ENCODE data around the gene C1QTNF12.

The C1QTNF12 gene

DNA sequence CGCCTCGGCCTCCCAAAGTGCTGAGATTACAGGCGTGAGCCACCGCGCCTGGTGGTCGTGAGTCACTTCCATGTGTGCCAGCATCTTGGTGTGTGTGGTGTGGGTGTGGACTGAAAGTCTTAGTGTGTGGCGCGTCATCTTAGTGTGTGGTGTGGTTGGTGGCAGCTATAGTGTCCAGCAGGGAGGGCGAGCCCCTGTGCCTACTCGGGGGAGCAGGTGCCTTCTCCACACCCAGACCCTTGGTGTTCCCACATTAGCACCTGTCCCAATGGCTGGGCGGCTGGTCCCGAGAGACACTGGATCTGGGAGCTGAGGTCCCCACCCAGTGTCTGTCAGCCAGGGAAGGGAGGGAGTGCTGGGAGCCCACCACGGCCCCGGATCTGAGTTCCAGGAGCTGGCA is 36.5 kb upstream of the C1QTNF12 start:
- DNase-seq (ENCODE audit: low read depth in 1 of 2, low spot score in 1 of 2): no peak

DNA sequence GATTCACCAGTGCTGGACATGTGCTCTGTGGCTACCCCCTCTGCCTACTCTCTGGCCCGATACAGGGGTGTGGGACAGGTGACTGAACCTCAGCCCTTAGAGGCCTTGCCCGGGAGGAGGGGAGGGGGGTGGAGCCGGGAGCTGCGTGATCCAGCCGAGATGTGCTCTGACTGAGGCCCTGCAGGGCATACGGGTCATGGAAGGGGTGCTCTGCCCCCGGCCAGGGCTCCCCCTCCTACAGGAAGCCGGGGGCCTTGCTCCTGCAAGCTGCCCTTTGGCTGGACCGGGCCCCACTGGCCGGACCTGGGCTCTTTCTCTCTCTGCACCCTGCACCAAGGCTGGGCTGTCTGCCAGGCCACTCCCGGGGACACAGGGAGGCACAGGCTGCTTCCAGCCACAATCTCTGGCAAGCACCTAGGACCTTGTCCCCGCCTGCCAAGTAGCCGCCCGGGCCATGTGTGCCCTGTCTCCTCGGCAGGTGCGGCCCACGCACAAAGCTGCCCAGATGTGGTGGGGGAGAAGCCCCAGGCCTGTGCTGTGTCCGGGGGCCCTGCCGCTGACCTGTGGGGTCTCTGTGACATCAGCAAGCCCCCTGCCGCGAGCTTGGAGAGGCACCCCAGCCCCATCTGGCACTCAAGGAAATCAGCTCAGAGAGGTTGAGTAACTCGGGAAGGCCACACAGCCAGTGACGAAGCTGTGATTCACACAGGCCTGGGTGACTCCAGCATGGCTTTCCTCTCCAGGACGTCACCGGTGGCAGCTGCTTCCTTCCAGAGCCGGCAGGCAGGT is 35.2 kb upstream of the C1QTNF12 start:
- DNase-seq (ENCODE audit: low read depth in 1 of 2, low spot score in 1 of 2): no peak

DNA sequence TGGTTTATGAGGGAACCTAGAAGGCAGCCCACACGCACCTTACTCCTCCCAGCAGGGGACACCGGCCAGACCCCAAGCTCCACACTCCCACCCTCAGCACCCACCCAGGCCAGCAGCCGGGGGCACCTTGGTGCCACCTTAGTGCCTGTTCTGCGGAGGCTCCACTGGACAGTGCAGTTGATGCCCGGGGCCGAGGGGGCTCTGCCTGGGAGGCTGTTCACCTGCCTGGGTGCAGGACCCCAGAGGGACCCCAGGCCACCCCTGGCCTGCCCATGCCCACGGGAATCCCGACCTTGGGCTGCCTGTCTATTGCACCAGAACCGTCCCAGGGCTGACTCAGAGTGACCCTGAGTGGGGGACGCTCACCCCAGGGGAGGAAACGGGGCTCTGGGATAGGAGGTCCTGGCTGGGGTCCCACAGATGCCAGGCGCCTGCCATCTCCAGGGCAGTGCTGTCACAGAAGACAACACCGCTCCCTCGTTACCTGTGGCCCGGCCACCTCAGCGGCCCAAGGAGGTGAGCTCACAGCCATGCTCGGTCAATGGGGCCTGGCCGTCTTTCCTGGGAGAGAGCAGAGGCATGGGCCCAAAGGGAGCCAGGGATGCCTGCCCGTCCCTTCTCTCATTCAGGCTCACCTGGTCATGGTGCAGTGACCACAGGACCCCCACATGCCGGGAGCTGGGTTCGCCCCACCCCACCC is 34.4 kb upstream of the C1QTNF12 start:
- DNase-seq (ENCODE audit: low read depth in 1 of 2, low spot score in 1 of 2): no peak

DNA sequence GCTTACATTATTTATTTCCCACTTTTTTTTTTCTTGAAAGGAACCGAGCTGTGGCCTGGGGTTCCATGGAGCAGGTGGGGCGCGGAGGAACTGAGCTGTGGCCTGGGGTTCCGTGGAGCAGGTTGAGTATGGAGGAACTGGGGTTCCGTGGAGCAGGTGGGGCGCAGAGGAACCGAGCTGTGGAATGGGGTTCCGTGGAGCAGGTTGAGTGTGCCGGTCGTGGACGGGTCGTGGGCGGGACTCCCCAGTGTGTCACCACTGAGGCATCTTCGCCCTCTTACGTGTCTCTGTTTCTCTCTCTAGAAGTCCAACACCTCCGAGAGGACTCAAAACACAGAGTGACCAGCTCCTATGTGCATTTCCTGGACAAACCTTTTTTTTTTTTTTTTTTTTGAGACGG is 32.5 kb upstream of the C1QTNF12 start:
- DNase-seq (ENCODE audit: low read depth in 1 of 2, low spot score in 1 of 2): no peak

DNA sequence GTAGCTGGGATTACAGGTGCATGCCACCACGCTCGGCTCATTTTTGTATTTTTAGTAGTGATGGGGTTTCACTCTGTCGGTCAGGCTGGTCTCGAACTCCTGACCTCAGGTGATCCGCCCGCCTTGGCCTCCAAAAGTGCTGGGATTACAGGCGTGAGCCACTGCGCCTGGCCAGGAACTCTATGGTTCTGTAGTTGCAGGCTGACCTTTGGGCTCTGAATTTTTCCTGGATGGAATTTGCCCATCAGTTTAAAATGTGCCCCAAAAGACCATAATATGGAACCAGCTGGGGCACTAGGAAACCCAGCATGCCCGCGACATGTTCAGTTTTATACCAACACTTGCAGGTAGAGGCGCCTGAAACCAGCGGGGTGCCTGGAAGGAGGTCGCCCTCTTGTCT is 32.1 kb upstream of the C1QTNF12 start:
- no peak for DNase-seq (ENCODE audit: low read depth in 1 of 2, low spot score in 1 of 2)

DNA sequence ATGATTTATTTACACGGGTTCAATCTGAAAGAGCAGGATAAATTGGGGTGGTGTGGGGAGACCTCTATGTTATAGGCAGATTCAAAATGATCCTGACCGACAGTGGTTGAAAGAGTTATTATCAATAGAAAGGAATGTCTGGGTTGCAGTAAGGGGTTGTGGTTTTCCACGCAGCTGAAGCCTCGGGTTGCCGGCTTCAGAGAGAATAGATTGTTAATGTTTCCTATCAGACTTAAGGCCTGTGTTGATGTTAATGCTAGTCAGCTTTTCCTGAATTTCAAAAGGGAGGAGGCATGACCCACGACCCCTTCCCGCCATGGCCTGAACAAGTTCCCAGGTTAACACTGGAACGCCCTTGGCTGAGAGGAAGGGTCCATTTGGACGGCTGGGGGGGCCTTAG is 29.3 kb upstream of the C1QTNF12 start:
- no peak for DNase-seq (ENCODE audit: low read depth in 1 of 2, low spot score in 1 of 2)

DNA sequence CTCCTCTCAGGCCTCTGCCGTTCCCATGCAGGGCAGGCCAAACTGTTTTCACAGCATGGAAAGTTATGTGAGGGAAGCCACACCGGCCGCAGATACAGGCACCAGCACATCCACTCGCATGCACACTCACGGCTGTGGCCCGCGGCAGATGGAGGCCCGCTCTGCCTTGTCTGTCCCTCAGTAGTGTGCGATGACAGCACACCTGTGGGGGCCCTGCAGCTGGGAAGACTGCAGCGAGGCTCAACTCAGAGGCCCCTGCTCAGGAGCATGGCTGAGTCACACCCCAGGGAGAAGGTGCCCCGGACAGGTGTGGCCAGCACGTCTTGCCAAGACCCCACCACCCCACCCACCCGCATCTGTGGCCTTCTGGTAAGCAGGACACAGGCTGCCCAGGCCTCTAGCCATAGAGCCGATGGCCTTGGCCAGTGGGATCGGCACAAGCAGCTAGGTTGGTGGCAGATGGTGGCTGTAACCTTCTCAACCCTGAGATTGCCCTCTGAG is 28.5 kb upstream of the C1QTNF12 start:
- no peak for DNase-seq (ENCODE audit: low read depth in 1 of 2, low spot score in 1 of 2)

DNA sequence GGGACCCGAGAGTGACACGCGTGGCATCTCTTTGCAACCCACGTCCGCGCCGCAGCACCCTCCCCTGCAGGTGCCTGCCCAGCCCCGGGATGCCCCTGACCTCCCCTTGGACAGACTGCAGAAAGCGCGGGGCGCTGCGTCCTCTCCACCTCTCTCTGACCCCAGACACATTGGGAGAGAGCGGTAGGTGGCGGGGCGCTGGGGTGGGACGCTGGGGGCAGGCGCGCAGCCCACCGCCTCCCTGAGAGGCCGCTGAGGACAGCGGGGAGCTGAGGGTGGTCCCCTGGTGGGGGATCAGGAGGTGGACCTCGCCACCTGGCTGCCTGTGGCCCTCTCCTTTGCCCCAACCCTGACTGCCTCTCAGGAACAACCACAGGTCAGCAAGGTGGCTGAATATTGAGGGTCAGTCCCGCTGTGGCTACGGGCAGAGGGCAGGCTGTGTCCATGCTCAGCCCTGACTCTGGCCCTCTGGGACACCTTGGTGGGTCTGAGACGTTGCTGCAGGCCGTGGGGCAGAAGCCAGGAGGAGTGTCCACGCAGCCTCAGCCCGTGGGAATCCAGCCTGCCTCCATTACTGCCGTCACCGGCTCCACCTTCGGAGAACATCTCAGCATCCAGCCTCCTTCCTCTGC is 27.9 kb upstream of the C1QTNF12 start:
- no peak for DNase-seq (ENCODE audit: low read depth in 1 of 2, low spot score in 1 of 2)

DNA sequence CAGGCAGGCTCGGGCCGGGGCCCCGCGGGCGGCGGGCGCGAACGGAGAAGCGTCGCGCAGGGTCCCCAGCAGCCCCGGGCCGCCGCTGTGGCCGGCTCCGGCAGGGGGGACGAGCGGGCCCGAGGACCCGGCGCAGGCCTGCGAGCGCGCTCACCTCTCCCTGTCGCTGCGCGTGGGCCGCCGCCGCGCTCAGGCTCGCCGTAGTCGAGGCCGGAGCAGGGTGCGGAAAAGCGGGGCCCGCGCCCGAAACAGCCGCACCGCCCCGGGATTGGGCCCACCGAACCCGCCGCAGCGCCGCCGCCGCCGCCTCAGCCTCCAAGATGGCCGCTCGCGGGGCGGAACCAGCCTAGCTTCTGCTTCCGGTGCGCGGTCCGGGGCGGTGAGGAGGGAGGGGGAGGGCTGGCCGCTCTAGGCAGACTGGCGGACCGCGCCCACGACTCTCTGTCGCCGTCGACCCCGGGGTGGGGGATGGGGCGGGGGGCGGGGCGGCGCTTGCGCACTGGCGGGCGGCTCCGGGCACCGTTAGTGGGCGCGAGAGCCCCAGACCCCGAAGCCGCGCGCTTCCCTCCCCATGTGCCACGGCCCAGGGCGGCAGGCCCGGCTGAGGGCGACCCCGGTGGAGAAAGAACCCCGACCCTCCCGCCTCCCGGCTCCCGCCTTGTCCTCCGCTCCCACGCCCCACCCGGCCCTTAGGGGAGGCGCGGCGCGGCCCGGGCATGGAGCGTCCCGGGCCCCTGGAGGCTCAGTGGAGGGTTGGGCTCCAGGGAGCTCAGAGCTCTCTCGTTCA is 27.2 kb upstream of the C1QTNF12 start, which contains the start of gene UBE2J2:
TSS of gene UBE2J2 (minus strand) at position 343 of the 787 bp plus-strand sequence. CDS start 5,862 bp downstream, outside the sequence.
- DNase-seq (ENCODE audit: low read depth in 1 of 2, low spot score in 1 of 2): peak; percentile 84 to 92

DNA sequence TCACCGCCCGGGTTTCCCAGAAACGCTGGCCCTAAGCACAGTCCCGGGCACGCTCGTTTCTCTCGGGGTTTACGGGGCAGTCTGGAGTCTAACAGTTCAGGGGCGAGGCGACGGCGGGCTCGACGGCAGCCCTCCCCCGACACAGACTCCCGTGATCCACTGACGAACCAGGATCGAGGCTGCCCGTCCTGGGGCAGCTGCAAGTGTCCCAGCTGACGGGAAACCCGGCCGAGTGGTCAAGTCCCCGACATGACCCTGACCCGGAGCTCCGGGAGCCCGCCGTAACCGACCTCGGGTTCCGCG is 26.6 kb upstream of the C1QTNF12 start:
- DNase-seq (ENCODE audit: low read depth in 1 of 2, low spot score in 1 of 2): no peak

DNA sequence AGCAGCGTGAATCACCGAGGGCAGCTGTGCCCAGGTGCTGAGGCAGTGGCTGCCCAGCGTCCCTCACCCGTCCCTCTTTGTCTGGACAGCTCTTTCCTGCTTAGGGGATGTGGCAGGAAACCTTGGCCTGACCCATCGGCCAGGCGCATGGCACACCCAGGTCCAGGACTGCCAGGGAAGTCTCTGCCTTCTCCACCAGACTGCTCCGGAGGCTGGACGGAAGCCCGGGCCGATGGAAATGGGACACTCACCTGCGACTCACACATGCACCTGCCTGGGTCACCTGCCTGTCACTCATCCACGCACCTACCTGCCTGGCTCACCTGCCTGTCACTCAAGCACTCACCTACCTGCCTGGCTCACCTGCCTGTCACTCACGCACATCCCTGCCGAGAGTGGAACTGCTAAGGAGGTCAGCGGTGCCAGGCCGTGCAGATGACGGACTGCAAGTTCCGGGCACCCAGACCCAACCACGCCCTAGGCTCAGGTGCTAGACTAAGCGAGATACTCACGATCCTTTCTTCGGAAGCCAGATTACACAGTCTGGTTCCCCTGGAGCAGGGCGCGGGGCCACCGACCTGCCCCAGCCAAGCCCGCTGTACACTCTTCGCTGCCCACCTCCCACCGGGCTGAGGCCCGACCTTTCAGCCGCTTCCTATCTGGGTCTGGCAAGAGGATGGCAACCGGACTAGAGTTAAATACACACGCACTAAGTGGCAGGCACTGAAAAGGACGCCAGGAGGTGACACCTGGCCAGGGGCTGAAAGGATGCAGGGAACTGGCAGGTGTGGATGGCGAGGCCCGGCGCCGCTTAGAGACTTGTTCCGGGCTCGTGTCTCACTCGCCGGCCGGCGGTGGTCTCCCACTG is 26.1 kb upstream of the C1QTNF12 start:
- no peak for DNase-seq (ENCODE audit: low read depth in 1 of 2, low spot score in 1 of 2)

DNA sequence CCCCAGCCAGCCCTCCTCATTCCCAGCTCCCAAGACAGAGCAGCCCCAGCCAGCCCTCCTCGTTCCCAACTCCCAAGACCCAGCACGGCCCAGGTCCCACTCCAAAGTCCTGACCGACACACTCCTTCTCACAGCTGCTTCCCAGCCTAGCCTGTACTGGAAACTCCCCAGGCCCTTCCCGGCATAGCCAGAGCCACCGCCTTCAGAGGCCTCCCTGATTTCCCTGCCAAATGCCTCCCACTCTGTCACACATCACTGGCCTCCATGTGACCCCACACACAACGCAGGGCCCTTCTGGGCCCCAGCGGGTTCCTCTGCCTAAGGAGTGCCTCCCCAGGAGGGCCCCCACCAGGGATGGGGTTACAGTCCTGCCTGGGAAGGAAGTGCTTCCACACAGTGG is 24.3 kb upstream of the C1QTNF12 start:
- DNase-seq (ENCODE audit: low read depth in 1 of 2, low spot score in 1 of 2): no peak

DNA sequence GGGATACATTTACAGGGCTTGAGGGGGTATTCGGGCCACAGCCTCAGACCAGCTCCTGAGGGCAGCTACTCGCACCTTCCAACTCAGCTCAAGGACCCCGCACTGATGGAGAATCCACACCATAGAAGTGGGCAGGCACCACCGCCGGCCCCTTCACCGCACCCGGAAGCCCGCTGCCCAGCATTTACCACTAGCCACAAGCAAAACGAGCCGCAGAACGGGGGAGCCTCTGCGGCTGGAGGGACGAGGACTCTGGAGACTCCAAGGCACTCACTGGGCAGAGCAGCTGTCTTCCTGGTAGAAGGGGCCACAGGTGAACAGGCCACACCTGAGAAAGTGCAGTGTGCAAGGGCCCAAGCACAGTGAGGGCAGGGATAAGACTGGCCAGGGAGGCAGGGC is 21.8 kb upstream of the C1QTNF12 start:
- DNase-seq (ENCODE audit: low read depth in 1 of 2, low spot score in 1 of 2): no peak

DNA sequence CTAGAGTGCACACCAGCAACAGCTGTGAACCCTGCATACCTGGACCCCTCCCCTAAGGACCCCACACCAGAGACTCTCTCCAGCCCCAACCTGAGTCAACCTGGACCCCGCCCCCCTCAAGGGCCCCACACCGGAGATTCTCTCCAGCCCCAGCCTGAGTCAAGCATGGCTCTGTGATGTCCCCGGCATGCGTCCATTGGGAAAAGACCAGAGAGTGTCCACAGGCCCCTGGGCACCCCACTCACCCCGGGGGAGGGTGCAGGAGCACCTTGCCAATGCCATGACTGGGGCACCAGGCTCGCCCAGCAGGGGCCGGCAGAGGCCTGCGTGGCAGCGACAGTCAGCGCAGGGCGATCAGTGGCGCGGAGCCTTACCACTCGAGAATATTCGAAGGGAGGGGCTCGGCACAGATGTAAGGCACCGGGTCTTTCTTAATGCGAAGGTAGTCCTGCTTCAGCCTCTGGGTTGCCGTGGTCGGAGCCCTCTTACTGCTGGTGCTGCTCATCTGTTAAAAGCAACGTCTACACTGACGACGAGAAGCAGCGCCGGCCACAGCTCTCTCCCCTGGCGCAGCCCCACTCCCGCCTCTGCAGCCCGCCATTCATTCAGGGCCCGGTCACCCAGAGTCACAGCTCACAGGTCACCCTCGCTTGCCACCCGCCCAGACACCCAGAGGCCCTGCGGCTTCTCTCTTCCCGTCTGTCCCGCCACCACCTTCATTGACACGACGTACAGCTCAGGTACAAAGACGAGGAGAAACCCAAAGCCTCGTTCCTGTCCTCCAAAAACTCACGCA is 21.2 kb upstream of the C1QTNF12 start:
- no peak for DNase-seq (ENCODE audit: low read depth in 1 of 2, low spot score in 1 of 2)

DNA sequence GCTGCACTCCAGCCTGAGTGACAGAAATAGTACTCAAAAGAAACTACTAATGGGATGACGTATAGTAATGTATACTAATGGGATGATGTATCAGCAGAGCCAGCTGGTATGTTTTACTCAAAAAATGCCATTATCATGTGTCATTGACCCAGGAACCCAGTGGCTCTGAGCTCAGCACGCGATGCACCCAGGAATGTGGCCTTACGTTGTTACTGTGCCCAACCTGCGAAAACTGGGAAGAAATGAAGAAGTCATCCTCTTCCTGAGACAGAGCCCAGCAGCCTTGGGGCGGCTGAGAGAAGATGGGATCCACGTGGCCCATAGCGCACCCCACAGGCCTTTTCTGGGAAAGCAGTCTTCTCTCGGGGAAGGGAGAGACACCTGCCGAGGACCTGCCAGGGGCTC is 18.3 kb upstream of the C1QTNF12 start:
- no peak for DNase-seq (ENCODE audit: low read depth in 1 of 2, low spot score in 1 of 2)

DNA sequence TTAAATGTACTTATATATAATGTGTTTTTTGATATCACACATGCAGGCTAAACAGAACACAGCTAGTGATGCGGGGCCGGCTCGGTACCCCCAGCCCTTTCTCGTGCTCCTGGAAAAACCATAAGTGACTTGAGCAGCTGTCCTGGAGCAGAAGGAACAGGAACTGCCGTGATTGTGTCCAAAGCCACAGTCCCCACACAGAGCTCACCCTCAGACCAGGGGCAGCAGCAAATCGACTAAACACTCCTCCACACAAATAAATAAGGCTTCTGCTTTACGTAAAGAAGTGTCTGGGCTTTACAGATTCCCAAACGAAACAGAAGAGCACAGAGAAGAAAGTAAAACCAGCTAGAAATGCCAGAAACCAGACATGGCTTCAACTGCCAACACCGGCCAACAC is 17.5 kb upstream of the C1QTNF12 start:
- no peak for DNase-seq (ENCODE audit: low read depth in 1 of 2, low spot score in 1 of 2)

DNA sequence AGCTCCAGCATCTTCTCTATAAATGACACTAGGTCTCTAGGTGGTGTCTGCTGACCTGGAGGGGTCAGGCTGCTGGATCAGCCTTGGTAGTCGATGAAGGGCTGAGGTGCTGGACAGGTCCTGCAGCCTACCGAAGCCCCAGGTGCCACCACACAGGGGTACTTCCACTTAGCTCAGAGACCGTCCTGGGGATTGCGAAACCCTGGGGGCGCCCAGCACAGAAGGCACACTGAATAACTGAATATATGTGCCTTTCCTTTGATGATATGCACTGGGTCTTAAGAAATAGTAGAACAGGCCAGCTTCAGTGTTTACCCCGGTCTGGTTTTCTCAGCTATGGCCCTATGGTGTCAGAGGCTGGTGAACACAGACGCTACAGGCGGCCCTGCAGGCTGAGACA is 16.2 kb upstream of the C1QTNF12 start:
- no peak for DNase-seq (ENCODE audit: low read depth in 1 of 2, low spot score in 1 of 2)

DNA sequence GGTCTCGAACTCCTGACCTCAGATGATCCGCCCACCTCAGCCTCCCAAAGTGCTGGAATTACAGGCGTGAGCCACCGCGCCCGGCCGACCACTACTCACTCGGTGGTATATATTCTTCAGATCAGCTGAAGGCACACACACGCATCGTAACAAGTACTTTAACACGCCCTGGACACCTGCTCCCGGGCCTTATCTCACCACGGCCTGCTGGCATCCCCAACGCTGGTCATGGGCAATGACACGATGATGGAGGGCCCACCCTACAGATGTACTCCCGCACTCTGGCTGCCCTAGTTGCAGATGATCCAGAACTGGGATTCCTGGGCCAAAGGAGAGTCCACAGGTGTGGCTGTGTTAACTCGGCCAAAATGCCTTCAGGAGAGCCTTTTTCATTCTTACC is 15.5 kb upstream of the C1QTNF12 start:
- no peak for DNase-seq (ENCODE audit: low read depth in 1 of 2, low spot score in 1 of 2)

DNA sequence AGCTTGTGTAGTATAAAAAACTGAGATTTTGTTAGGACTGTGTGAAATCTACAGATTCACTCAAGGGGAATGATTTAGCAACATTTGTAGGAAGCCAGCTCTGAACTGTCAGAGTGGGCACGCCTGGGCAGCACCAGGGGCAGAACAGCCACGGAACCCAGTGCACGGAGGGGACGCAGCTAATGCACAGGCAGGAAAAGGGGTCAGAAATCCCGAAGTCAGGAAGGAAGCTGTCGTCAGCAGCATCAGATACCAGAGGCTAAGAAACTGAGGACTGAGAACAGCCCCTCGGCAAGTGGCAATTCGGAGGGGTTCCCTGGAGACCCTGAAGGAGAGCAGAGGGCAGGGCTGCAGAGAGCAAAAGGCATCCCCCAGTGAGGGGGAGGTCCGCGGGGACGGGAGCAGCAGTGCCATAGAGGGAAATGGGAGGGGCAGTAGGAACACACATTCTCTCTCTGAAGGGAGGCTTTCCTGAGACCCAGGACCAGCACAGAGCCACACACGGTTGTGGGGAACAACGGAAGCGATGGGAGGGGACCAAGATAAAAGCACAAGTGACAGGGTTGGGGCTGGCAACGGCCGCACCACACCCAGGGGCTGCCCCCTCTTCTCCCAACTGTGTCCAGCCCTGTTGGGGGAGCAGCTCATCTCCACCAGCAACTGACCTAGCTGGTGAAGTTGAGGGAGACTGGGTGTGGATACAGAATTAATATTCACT is 14.5 kb upstream of the C1QTNF12 start:
- no peak for DNase-seq (ENCODE audit: low read depth in 1 of 2, low spot score in 1 of 2)
